ENCODE results near the gene CPNE5. TPM values are rescaled to one million over a fixed set of nuclear protein-coding genes. Genes with fewer than 3 reads are reported as not detected.

The CPNE5 gene
- total and polyA plus RNA-seq, 9 of the 15 experiments (the other 6 are each of a cell fraction or from before 2014, with no cell fraction given) = 0.14 to 1.0 (median 0.46) TPM; not detected in 2

- no peak for FAIRE-seq
Measured at GRCh38 chr6:36694616-36695015, 144.6 kb downstream of the CPNE5 start.

More at GRCh38 chr6:36694616-36695015, 144.6 kb downstream of the CPNE5 start:
- H3K4me1 ChIP-seq (replicated peaks in 1 of 2; ENCODE audit: control insufficient read depth in 2 of 2, insufficient read depth in 2 of 2, low read length in 2 of 2) = no peaks in the 10 kb centered on the region; a peak in 2 of 5 replicates
- TF ChIP-seq NELFE (IDR thresholded peaks at IDR 0.05; ENCODE audit: insufficient read depth, insufficient read length) (no peak), DPF2 (IDR thresholded peaks at IDR 0.05) (no peak), C11orf30 (IDR thresholded peaks at IDR 0.05; ENCODE audit: low read depth) (no peak), BHLHE40 (IDR thresholded peaks at IDR 0.05; ENCODE audit: low read length) (no peak), CSDE1 (IDR thresholded peaks at IDR 0.05) (no peak), ARHGAP35 (IDR thresholded peaks at IDR 0.05; ENCODE audit: partially characterized antibody) (no peak), GATA2 (CRISPR knock-in tag; IDR thresholded peaks at IDR 0.05) (no peak), FOXO4 (CRISPR knock-in tag; IDR thresholded peaks at IDR 0.05) (no peak), TCF7 (IDR thresholded peaks at IDR 0.05; ENCODE audit: borderline replicate concordance) (no peak), TRIM24 (IDR thresholded peaks at IDR 0.05) (no peak), CTCF (IDR thresholded peaks at IDR 0.05 in 2 of 3, conservative IDR thresholded peaks at IDR 0.05 in 1 of 3; ENCODE audit: insufficient read depth in 2 of 3, low read depth in 1 of 3, low read length in 3 of 3) (no peak)
- TF ChIP-seq, protein P1, sequence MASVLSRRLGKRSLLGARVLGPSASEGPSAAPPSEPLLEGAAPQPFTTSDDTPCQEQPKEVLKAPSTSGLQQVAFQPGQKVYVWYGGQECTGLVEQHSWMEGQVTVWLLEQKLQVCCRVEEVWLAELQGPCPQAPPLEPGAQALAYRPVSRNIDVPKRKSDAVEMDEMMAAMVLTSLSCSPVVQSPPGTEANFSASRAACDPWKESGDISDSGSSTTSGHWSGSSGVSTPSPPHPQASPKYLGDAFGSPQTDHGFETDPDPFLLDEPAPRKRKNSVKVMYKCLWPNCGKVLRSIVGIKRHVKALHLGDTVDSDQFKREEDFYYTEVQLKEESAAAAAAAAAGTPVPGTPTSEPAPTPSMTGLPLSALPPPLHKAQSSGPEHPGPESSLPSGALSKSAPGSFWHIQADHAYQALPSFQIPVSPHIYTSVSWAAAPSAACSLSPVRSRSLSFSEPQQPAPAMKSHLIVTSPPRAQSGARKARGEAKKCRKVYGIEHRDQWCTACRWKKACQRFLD (CRISPR knock-in tag; IDR thresholded peaks at IDR 0.05) = no peak
- TF ChIP-seq, protein P2, sequence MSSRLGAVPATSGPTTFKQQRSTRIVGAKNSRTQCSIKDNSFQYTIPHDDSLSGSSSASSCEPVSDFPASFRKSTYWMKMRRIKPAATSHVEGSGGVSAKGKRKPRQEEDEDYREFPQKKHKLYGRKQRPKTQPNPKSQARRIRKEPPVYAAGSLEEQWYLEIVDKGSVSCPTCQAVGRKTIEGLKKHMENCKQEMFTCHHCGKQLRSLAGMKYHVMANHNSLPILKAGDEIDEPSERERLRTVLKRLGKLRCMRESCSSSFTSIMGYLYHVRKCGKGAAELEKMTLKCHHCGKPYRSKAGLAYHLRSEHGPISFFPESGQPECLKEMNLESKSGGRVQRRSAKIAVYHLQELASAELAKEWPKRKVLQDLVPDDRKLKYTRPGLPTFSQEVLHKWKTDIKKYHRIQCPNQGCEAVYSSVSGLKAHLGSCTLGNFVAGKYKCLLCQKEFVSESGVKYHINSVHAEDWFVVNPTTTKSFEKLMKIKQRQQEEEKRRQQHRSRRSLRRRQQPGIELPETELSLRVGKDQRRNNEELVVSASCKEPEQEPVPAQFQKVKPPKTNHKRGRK (tag; IDR thresholded peaks at IDR 0.05) = no peak
- TF ChIP-seq, protein P3, sequence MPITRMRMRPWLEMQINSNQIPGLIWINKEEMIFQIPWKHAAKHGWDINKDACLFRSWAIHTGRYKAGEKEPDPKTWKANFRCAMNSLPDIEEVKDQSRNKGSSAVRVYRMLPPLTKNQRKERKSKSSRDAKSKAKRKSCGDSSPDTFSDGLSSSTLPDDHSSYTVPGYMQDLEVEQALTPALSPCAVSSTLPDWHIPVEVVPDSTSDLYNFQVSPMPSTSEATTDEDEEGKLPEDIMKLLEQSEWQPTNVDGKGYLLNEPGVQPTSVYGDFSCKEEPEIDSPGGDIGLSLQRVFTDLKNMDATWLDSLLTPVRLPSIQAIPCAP (CRISPR knock-in tag; IDR thresholded peaks at IDR 0.05; ENCODE audit: borderline replicate concordance) = no peak
- TF ChIP-seq, protein P4, sequence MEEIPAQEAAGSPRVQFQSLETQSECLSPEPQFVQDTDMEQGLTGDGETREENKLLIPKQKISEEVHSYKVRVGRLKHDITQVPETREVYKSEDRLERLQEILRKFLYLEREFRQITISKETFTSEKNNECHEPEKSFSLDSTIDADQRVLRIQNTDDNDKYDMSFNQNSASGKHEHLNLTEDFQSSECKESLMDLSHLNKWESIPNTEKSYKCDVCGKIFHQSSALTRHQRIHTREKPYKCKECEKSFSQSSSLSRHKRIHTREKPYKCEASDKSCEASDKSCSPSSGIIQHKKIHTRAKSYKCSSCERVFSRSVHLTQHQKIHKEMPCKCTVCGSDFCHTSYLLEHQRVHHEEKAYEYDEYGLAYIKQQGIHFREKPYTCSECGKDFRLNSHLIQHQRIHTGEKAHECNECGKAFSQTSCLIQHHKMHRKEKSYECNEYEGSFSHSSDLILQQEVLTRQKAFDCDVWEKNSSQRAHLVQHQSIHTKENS (CRISPR knock-in tag; IDR thresholded peaks at IDR 0.05) = no peak
- H3K4me2 ChIP-seq (ENCODE audit: insufficient read depth, low read length) = no peak overlapping the region
- no peaks in the 10 kb centered on the region for H3K36me3 ChIP-seq (ENCODE audit: control insufficient read depth, insufficient read depth, low read length)
- no peak overlapping the region for H3K9ac ChIP-seq (ENCODE audit: insufficient read depth in 1 of 2, low read depth in 2 of 2, low read length in 2 of 2)
- no peak overlapping the region for H3K27ac ChIP-seq (ENCODE audit: extremely low read depth, low read depth, low read length)
- no peak overlapping the region for H3K4me3 ChIP-seq
- POLR2A ChIA-PET = no interaction called here
- no peak for ATAC-seq
- in situ Hi-C loops (cut with MboI) = no loop called here
- no peak for DNase-seq (ENCODE audit: extremely low read depth in 1 of 4, low spot score in 3 of 4)
- BruUV-seq (replicated peaks) = no TSS peak
- intact Hi-C loops (cut with micrococcal nuclease) = no loop called here
- H4K20me1 ChIP-seq (replicated peaks; ENCODE audit: control insufficient read depth, insufficient read depth, low read length) = peaks cover 10% of the 10 kb centered on the region; the same call in 1 of the 2 replicates
- H3K27me3 ChIP-seq (ENCODE audit: control insufficient read depth in 2 of 2, insufficient read depth in 2 of 2, low read length in 2 of 2) = peaks cover 18 to 47% of the 10 kb centered on the region in 2 experiments
- CTCF ChIA-PET (ENCODE audit: low intra/inter-chr PET ratio) = no interaction called here
- H3K9me1 ChIP-seq (ENCODE audit: control insufficient read depth, insufficient read depth, low read length) = no peaks in the 10 kb centered on the region
- H3K79me2 ChIP-seq (ENCODE audit: control insufficient read depth, insufficient read depth, low read length) = no peaks in the 10 kb centered on the region
- H3K9me3 ChIP-seq (replicated peaks; ENCODE audit: control insufficient read depth, insufficient read depth, low read depth, low read length) = no peaks in the 10 kb centered on the region
- H2AFZ ChIP-seq (ENCODE audit: low read depth, low read length) = no peak overlapping the region
- 24% methylated on average over 6 of the region's 6 CpGs for WGBS (ENCODE audit: insufficient coverage, low coverage, missing lambda C conversion rate)
